Uterus (tissue), 2 donors: ENCODE measurements around the gene MAP2K7.

Experiments used
- POLR2A ChIP-seq, 2 donors: fragments of 450-650 bp; IDR thresholded peaks; one replicate each; pipeline ENCODE4 v1.6.1; 2016; ENCODE audit warnings: antibody characterized with exemption in 2 of 2, mild to moderate bottlenecking in 1 of 2, moderate library complexity in 1 of 2
- TF ChIP-seq, protein P1 (sequence below), 4 experiments: fragments of 200-600 bp in 2 of 4; fragments of 450-650 bp in 2 of 4; sonication (generic) in 2 of 4; IDR thresholded peaks; one replicate each; pipeline ENCODE4 v1.5.1; 2016 to 2019; ENCODE audit warnings: antibody characterized with exemption in 4 of 4, mild to moderate bottlenecking in 2 of 4, moderate library complexity in 1 of 4

DNA sequence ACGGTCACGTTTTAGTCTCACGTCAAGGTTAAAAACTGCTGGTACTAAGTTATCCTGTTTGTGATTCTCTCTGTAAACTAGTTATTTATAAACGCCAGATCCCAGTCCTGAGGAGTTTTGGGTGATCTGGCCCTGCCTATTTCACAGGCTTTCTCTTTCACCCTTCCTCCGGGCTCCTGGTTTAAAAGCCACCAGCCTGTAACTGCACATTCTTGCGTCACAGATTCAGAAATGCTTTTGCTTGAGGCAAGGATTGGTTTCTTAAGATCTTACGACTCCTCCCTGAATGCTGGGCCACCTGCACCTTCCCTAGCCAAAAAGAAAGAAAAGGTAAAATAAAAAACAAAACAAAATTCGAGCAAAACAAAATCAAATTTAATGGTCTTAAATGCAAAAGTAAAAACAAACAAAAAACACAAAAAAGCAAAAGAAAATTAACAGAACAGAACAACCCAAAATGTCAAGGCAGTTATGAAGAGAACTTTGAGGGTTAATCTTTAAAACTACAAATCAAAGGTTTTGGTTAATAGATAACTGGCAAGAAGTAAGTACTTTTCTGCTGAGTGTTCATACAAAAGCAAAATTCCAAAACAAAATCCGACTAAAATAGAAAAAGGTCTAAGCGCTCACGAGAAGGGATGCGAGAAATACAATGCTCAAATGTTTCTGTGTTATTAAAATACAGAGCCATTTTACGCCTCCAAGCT is 58.4 kb downstream of the MAP2K7 start:
- TF ChIP-seq, protein P1, sequence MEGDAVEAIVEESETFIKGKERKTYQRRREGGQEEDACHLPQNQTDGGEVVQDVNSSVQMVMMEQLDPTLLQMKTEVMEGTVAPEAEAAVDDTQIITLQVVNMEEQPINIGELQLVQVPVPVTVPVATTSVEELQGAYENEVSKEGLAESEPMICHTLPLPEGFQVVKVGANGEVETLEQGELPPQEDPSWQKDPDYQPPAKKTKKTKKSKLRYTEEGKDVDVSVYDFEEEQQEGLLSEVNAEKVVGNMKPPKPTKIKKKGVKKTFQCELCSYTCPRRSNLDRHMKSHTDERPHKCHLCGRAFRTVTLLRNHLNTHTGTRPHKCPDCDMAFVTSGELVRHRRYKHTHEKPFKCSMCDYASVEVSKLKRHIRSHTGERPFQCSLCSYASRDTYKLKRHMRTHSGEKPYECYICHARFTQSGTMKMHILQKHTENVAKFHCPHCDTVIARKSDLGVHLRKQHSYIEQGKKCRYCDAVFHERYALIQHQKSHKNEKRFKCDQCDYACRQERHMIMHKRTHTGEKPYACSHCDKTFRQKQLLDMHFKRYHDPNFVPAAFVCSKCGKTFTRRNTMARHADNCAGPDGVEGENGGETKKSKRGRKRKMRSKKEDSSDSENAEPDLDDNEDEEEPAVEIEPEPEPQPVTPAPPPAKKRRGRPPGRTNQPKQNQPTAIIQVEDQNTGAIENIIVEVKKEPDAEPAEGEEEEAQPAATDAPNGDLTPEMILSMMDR (IDR thresholded peaks at IDR 0.05): no peak
- no peak for TF ChIP-seq POLR2A (IDR thresholded peaks at IDR 0.05)
